Fibroblast of mammary gland (primary cell): ENCODE measurements around the gene INPP5A.
"Not testable (repeated sequence)": the region's sequence is repeated elsewhere in the genome, so short reads cannot be mapped to it uniquely, and the experiment has no call there.

ENCODE experiments used
- DNase-seq: peaks from one replicate; pipeline ENCODE4 v3.0.0-alpha.2; 2010; ENCODE audit warnings: low read depth
- H3K4me3 ChIP-seq: 2 replicates; pipeline ENCODE4 v1.5.1; 2011; ENCODE audit warnings: low read depth, mild to moderate bottlenecking, low read length, moderate library complexity; ENCODE audit not compliant: control insufficient read depth
- CTCF ChIP-seq: conservative IDR thresholded peaks from 2 replicates; pipeline ENCODE4 v1.5.1; 2011; ENCODE audit warnings: low read depth, low read length, inconsistent platforms; ENCODE audit not compliant: control insufficient read depth, insufficient read depth

INPP5A gene

GRCh38 chr10:132704008-132704814, 166.6 kb downstream of the INPP5A start:
- no peak for TF ChIP-seq CTCF

GRCh38 chr10:132704815-132705064, 167.2 kb downstream of the INPP5A start:
- H3K4me3 ChIP-seq, DNase-seq: not testable (repeated sequence)

More at GRCh38 chr10:132704008-132704814, 166.6 kb downstream of the INPP5A start:
- DNase-seq: no peak
- H3K4me3 ChIP-seq: no peak overlapping the region

- H3K4me3 ChIP-seq: no peak overlapping the region
- DNase-seq: no peak
- TF ChIP-seq CTCF: no peak
These were observed 167.6 kb downstream of the INPP5A start for GRCh38 chr10:132705173-132705572.

- H3K4me3 ChIP-seq: no peak overlapping the region
- no peak for DNase-seq
- no peak for TF ChIP-seq CTCF
These were observed 168.4 kb downstream of the INPP5A start for GRCh38 chr10:132705943-132706342.

- DNase-seq: no peak
- no peak overlapping the region for H3K4me3 ChIP-seq
- no peak for TF ChIP-seq CTCF
These were observed 169.1 kb downstream of the INPP5A start for GRCh38 chr10:132706701-132707100.

GRCh38 chr10:132707121-132707775, 169.7 kb downstream of the INPP5A start:
- no peak for DNase-seq
- no peak overlapping the region for H3K4me3 ChIP-seq
- no peak for TF ChIP-seq CTCF

GRCh38 chr10:132707776-132708171, 170.2 kb downstream of the INPP5A start:
- no peak for DNase-seq
- TF ChIP-seq CTCF: no peak
- H3K4me3 ChIP-seq: no peak overlapping the region
